Measurements from ENCODE around the gene FST.

- TF ChIP-seq CTCF (conservative IDR thresholded peaks at IDR 0.05 in 1 of 2, IDR thresholded peaks at IDR 0.05 in 1 of 2; ENCODE audit: low read depth in 1 of 2, low read length in 2 of 2): no peak
- no peak for TF ChIP-seq EZH2 (IDR thresholded peaks at IDR 0.05; ENCODE audit: low read length, missing control alignments)
Observed at GRCh38 chr5:53448851-53449250, 31.6 kb upstream of the FST start.
